ENCODE results near the gene RAB33A. TPM values are rescaled to one million over a fixed set of nuclear protein-coding genes. Genes with fewer than 3 reads are reported as not detected.

RAB33A gene
- total RNA-seq, result 10 to 100 TPM; 16.4 to 17.3 TPM

GRCh38 chrX:130171446-130172126 lies at the start of gene RAB33A:
RAB33A (plus strand) TSS chrX:130171962; CDS start chrX:130172063, 101 bp downstream.
- CTCF ChIA-PET, result interaction anchor here (1.5 to 4.2 kb wide), 2 partner anchors 17 to 91 kb away, joined by 3 to 11 read pairs; no protein-coding TSS in a partner anchor

DNA sequence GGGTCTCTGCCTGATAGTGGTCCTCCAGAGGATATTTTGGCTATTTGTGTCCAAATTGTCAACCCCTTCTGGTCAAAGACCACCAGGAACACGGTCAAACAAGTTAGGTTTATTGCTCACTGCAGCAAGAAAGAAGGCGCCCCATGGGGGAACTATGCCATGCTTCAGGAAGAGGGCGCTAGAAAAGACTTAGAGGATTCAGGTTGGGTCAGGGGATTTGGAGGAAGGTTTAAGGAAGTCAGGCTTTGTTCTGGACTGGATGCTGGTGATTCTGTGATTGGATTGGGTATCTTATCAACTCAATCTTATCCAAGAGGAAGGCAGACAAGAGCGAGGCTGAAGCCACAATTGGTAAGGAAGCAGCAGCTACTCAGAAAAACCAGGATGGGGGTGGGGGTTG lies 47.2 kb upstream of the RAB33A start:
- ChIA-PET POLR2A (no interaction called here), CTCF (no interaction called here)

More at GRCh38 chrX:130171446-130172126, at the start of gene RAB33A:
- POLR2A ChIA-PET, result no interaction called here

- CTCF ChIA-PET, result no interaction called here
- POLR2A ChIA-PET, result no interaction called here
Observed at GRCh38 chrX:130125091-130125874, 46.5 kb upstream of the RAB33A start.

- ChIA-PET POLR2A (no interaction called here), CTCF (no interaction called here)
Observed at GRCh38 chrX:130130990-130131389, 40.8 kb upstream of the RAB33A start.

DNA sequence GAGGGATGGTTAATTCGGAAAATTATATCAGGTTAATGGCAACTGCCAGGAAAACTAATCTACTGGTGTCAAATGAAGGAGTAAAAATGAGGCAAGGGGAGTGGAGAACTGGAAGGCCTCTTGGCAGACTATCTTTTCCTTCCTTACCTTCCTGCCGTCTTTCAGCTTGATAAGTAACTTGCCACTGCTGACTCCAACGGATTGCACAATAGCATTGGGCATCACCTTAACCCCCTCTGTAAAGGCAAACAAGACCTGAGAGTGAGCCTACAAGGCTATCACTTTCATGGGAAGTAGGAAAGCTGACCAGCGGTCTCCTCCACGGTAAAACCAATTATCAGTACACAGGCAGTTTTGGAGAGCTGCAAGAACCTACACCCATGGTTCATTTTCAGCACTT lies 35.3 kb upstream of the RAB33A start:
- CTCF ChIA-PET, result no interaction called here
- POLR2A ChIA-PET, result no interaction called here

DNA sequence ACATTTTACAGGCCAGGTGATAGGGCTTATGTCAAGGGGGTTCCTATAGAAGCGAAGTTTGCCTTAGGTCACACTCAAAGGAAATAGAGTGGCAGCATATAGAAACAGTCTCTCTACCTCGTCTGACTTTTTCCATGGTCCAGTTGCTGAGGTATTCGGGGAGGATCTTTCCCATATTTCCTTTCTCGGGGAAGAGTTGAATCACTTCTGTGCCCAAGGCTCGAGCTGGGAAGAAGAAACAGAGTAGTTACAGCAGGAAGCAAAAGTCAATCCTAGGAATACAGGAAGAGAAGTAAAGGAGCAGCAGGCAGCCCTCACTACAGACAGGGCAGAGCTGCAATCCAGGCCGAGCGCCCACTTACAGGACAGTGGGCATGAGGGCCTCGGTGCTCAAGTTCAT lies 34.8 kb upstream of the RAB33A start:
- POLR2A ChIA-PET, result no interaction called here
- CTCF ChIA-PET, result no interaction called here

GRCh38 chrX:130139474-130140201 lies 32.1 kb upstream of the RAB33A start:
- POLR2A ChIA-PET, result no interaction called here
- CTCF ChIA-PET, result no interaction called here

DNA sequence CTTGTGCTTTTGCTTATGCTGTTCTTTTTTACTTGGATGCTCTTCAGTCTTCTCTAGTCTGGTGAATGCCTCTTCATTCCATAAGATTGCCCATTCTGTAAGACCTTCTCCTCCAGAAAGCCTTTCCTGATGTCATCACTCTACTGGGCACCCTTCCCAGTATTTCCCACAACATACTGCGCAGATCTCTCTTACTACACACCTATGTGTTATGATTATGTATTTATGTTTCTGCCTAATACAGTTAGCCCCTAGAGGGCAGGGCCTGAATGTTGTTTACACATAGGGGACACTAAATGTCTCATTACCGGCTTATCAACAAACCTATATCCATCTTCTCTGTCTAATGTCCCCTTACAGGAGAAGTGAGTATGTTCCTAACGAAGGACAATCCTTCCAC lies 27.3 kb upstream of the RAB33A start:
- ChIA-PET POLR2A (no interaction called here), CTCF (no interaction called here)

- CTCF ChIA-PET, result no interaction called here
- POLR2A ChIA-PET, result no interaction called here
Observed at GRCh38 chrX:130145123-130145522, 26.6 kb upstream of the RAB33A start.

- CTCF ChIA-PET, result no interaction called here
- POLR2A ChIA-PET, result no interaction called here
Observed at GRCh38 chrX:130147631-130148030, 24.1 kb upstream of the RAB33A start.

DNA sequence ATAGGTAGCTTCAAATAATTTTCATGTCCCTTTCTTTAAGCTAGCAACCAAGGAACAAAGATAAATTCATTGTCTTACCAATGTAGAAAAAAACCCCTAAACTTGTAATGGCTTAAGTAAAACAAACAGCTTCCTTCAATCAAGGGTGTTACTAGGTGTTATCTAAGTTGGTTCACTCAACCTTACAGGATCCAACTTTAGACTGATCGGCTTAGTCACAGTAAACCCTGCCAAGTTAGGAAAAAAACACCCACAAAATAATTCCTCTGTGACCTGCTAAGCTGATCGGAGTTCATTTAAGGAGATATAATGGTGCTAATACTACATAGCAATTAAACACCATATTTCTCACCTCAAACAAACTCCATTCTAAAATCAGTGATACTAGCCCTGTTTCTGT lies 16.2 kb upstream of the RAB33A start:
- CTCF ChIA-PET, result interaction anchor here (0.5 kb wide), 1 partner anchor 41 kb away, joined by 5 read pairs; no protein-coding TSS in a partner anchor
- POLR2A ChIA-PET, result no interaction called here

DNA sequence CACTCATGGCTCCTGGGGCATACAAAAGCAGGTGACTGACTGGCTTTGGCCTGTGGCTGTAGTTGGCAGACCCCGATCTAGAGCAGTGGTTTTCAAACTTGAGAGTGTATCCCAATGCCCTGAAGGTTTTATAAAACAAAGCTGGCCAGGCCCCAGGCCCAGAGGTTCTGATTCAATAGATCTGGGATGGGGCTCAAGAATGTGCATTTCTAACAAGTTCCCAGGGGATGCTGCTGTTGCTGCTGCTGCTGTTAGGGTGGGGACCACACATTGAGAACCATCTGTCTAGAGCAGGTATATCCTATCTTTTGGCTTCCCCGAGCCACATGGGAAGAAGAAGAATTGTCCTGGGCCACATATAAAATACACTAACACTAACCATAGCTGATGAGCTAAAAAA lies 13.5 kb upstream of the RAB33A start:
- ChIA-PET POLR2A (interaction anchor here (0.6 kb wide), 2 partner anchors 23 to 504 kb away, joined by 3 to 4 read pairs; partner anchors contain the start of gene APLN), CTCF (interaction anchor here (0.7 kb wide), 1 partner anchor 97 kb away, joined by 3 read pairs; no protein-coding TSS in a partner anchor)

DNA sequence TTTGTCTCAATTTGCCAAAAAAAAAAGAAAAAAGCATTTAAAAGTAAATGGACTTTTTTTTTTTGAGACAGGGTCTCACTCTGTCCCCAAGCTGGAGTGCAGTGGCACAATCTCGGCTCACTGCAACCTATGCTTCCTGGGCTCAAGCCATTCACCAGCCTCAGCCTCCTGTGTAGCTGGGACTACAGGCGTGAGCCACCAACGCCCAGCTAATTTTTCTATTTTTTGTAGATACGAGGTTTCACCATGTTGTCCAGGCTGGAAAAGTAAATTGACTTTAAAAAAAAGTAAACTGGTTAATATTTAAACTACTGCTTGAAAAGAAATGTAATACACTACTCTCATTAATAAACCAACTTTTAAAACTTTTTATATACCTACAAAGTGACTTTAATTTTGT lies 12.0 kb upstream of the RAB33A start:
- POLR2A ChIA-PET, result interaction anchor here (0.7 kb wide), 1 partner anchor 35 kb away, joined by 3 read pairs; no protein-coding TSS in a partner anchor

DNA sequence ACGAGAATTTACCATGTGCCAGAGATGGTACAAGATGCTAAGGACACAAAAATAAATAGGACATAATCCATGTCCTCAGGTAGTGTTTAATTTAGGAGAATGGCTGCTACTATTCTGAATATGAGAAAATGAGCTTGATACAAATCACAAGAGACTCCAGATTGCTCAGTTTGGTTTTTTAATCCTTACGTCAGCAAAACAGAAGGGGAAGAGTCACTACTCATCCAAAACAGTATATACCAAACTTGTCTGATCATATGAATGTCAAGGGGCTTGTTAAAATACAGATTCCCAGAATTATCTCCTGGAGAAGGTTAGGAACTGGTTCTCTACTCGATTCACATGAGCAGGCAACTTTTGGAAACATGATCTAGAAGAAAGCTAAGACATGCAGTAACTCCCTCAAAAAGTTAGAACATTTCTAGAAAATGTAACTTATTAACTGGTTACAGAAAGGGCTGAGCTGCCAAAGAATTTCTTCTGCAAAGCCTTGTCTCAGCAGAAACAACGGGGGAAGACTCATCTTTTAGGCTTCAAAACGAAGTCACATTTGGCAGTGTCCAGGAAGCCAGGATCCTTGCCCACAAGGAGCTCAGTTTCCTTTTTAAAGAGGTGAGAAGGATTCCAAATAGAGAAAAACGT lies 9.5 kb upstream of the RAB33A start:
- ChIA-PET POLR2A (no interaction called here), CTCF (interaction anchor here (1.4 kb wide), 1 partner anchor 75 kb away, joined by 3 read pairs; no protein-coding TSS in a partner anchor)

More for the DNA sequence above, 12.0 kb upstream of the RAB33A start:
- CTCF ChIA-PET, result no interaction called here

DNA sequence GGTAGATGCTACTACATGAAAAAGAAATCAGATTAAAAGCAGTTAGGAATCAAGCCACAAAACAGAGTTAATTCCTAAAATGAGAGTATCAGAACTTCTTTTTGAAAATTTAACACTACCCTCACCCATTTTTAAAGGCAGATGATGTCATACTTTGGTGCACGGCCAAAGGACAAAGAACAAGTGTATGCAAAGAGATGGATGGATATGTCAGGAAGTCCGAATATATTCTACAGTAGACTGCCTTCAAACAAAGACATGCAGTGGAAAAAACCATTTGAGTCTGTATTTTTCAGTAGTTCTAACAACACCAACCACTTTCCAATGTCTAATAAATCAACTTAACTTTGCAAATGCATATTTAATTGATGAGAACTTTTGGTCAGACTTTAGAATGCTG lies 8.4 kb upstream of the RAB33A start:
- POLR2A ChIA-PET, result no interaction called here
- CTCF ChIA-PET, result interaction anchor here (1.4 kb wide), 1 partner anchor 76 kb away, joined by 3 read pairs; no protein-coding TSS in a partner anchor

- ChIA-PET CTCF (interaction anchor here (1.1 kb wide), 1 partner anchor 26 kb away, joined by 3 read pairs; no protein-coding TSS in a partner anchor), POLR2A (no interaction called here)
Observed at GRCh38 chrX:130165181-130165702, 6.5 kb upstream of the RAB33A start.

GRCh38 chrX:130165703-130166502 lies 5.9 kb upstream of the RAB33A start, which contains the start of gene AIFM1:
AIFM1 (minus strand) TSS chrX:130165841; CDS start chrX:130165656, 185 bp downstream.
- ChIA-PET CTCF (interaction anchor here (1.1 kb wide), 1 partner anchor 26 kb away, joined by 3 read pairs; no protein-coding TSS in a partner anchor), POLR2A (no interaction called here)

DNA sequence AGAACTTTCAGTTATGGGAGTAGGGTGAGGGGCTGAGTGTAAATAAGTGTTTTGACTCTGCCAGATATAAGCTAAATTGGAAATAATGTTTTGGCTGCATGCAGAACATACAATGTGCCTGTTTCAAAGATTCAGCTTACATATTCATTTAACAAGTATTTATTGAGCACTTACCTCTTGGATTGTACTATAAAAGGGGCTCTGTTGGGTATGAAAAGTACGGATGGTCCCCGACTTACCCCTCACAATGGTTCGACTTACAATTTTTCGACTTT lies 5.3 kb upstream of the RAB33A start:
- ChIA-PET CTCF (no interaction called here), POLR2A (no interaction called here)

DNA sequence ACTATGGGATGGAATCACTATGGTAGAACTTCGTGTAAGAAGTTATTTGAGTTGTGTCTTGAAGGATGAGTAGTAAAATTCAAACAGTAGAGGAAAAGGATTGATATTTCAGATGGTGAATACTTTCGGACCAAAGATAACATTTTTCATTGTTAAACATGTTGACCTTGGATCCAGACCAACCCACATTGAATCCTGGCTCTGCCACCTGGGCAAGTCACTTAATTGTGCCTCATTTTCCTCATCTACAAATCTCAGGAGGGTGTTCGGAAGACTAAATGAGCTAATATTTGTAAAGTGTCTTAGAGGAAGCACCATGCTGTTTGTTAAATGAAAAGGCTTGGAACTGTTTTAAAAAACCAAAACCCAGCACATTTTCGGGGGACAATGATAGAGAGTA lies 4.7 kb upstream of the RAB33A start:
- POLR2A ChIA-PET, result no interaction called here

More for the DNA sequence above, 4.7 kb upstream of the RAB33A start:
- CTCF ChIA-PET, result no interaction called here

All from activated CD8-positive, alpha-beta memory T cell treated with anti-CD3 and anti-CD28 coated beads for 36 hours (primary cell).